ENCODE results near the gene C1QTNF7.

DNA sequence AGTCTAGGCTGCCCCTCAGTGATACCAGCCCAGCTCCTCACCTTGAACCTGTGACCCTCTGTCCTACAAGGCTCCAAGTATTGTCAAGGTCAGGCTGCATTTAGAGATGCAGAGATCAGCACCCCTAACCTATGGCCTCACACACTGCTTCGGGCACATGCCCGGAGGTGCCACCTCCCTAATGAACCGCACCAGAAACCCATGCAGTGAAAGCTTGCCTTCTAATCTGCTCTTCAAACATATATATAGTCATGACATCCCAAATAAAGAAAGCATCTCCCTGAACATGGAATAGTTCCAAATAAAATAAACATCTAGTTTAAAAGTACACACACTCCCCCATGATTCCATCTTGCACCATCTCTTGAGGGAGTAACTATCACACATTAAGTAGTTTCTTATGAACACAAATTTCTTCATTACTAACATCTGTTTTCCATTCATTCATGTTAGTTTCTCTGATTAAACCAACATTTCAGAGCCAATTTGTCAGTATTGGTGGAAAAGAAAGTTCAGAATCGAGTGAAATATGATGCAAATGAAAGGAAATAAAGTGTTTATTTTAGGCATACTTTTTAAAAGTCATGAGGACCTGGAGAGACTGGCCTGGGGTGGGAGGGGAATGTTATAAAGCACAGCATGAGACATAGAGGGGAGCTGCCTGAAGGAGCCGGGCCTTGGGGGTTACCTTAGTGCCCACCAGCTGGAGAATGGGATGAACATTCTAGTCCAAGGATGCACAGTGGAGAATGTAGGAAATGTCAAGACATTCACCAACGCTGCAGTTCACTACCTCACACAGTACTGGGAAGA lies 61.0 kb downstream of the C1QTNF7 start:
- TF ChIP-seq CTCF (conservative IDR thresholded peaks at IDR 0.05): no peak
- no peak for TF ChIP-seq ZFX (IDR thresholded peaks at IDR 0.05)
